GM21717 (cell line): Measurements from ENCODE around the gene APELA.
"Not testable (repeated sequence)": the region's sequence is repeated elsewhere in the genome, so short reads cannot be mapped to it uniquely, and the experiment has no call there.

Experiments
- ATAC-seq: cut with Tn5 transposase; IDR thresholded peaks from one replicate; pipeline ENCODE4 v1.9.1; 2021; ENCODE audit warnings: mild to moderate bottlenecking, moderate library complexity; ENCODE audit not compliant: unreplicated experiment

The APELA gene

DNA sequence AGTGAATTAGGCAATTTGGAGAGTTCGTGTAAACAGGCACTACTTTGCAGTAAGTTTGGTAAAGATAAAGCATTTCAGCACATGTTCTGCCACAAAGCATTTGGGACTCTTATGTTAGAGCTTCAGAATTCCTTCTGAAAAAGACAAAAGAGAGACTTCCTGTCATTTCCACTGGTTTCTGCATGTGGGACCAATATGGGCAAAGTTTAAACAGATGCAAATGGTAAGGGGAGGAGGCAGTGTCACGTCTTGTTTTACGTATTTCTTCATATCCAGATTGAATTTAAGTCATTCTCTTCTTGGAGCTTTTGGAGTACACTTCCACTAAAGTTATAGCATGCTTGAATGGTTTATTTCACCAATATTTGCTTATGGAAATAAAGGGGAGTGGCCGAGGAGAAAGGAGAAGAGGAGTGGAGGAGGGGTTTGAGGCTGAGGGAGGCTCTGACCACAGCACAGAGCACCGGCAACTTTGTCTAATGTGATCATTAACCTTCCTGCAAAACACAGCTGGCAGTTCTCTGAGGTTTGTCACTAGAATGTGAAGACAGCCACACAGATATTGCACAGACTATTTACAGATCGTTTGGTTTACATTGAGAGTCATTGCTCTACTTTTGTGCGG, at the start of gene APELA:
TSS of gene APELA (plus strand) at position 479 of the 625 bp plus-strand sequence. CDS start 154 bp downstream, outside the sequence.
- peak; percentile 95 for ATAC-seq

GRCh38 chr4:164828955-164829354, 48.0 kb upstream of the APELA start:
- no peak for ATAC-seq

- no peak for ATAC-seq
Measured at GRCh38 chr4:164846566-164846965, 30.4 kb upstream of the APELA start.

DNA sequence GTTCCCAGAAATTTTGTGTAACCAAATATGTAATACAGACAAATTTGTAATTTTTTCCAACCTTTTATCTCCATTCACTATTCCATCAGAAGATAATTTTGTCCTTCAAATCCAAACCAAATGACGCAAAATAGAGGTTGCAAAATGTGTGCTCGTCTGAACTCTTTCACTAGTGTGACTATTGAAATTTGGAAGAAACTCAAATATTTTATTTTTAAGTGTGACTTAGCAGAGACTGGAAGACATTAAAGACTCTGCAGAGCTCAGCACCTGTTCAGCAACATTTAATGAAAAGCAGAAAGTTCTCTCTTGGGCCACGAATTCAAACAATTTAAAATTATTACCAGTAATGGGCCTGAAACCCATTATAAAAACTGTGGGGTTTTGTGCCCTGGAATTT, 30.0 kb upstream of the APELA start:
- no peak for ATAC-seq

GRCh38 chr4:164847967-164848649, 28.9 kb upstream of the APELA start:
- no peak for ATAC-seq

GRCh38 chr4:164856396-164856795, 20.6 kb upstream of the APELA start:
- no peak for ATAC-seq

DNA sequence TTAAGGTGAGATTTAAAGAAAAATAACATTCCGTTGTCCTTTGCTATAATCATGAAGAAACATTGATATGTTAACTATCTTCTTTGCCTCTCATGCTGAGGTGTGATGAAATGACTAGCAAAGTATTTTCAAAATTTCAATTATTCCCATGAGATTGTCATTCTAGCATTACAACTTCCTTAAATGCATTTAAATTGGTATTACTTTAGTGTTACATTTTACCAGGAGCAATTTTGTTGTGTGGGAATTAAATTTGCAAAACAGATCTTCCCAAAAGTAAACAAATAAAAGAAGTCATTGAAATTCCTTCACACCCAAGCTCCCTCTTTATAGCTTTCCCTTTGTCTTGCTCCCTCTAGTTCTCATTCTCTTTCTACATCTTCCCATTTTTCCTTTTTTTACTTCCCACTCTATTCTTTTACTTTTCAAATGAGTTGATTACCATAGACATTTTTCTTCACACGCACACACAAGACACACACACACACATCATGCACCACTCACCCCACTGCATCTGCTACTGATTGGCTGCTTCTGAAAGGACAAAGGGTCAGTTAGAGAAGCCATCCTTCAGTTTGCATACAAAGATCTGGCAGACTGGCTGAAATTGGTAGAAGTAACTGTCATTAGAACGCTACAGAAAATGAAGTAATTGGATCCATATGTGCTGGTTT, 10.0 kb upstream of the APELA start:
- no peak for ATAC-seq

- ATAC-seq, result no peak
Measured at GRCh38 chr4:164871673-164872072, 5.3 kb upstream of the APELA start.

DNA sequence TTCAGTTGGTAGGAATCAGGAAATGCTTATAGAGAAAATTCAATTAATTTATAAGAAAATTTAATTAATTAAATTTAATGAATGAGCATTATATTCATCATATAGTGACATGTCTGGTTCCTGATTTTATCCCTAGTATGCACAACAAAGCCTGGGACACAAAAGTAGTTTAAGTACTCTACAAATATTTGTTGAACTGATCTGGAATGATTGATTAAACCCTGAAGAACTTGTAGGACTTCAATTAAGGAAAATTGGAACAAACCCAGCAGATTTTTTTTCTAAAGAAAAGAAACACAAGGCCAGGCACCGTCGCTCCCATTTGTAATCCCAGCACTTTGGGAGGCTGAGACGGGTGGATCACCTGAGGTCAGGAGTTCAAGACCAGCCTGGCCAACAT, 4.5 kb upstream of the APELA start:
- ATAC-seq, result no peak

DNA sequence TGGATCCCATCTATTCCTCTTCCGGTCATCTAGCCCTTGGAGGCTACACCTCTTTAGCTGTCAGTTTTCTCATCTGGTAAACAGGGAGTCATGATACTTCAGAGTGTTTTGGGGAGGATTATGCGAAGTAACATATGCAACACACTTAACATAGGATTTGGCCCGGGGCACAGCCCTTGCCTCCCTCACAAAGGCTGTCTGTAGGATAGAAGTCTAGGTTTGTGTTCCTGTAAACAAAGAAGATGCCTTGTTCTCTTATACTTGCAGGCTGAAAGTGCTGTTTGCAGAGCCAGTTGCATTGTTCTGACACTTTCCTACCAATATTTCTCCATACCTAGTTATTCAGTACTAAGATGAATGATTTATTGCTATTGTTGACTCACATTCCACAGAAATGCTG, 2.2 kb upstream of the APELA start:
- no peak for ATAC-seq

DNA sequence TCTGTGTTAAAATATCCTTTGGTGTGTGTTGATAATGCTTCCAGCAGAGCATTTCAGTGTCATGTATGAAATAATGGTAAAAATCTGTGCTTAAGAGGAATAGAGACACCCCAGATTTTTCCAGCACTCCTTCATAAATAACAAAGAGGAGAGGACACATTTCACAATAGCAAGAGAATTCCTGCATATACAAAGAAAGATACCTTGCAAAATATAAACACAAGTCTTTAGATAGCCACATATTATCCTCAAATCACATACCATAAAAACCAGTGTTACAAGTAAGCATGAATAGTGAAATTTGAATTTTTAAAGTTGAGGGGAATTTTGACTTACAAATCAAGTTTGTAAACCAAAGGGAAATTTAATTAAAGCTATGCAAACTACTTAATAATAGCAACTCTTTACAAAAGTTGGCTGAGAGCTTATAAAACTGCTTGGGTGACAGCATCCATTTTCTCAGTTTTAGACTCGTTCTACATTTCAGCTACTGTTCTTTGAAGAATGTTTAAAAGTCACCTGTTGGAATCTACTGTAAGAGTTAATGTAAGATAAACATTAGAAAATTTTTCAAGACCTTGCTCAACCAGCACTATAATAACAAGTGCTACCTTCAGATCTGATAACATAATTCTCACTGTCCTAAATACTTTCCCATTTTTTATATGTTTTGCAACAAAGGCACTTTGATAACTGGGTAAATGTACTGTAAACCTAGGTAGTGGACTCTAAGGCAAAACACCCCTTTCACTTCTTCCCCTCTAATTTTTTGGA, 3.7 kb downstream of the APELA start:
- no peak for ATAC-seq

DNA sequence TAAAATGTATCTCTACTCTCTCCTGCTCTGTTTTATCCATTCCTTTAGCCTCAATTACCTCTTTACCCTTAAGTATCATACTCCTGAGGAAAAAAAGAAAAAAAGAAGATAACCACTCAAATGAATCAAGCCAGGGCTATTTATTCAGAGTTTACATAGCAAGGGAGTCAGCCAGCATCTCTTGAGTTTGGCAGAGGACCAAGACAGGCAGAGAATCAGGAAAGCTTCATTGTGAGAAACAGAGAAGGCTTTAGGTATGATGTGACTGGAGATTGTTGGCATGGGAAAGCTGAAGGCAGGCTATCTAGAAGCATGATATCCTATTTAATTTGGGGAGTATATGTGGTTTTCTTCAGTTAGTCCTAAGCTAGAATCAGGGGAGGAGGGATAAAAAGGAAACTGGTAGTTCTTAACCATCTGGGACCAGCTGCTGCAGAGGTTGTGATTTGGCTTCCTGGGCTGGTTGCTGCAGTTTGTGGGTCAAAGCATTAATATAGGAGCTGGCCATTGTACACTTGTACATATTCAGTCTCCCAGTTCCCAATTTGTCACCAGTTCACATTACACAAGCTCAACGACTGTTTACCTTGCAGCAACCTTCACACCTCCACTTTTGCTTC, 11.2 kb downstream of the APELA start:
- ATAC-seq, result no peak

GRCh38 chr4:164890691-164891090, 13.7 kb downstream of the APELA start:
- no peak for ATAC-seq

DNA sequence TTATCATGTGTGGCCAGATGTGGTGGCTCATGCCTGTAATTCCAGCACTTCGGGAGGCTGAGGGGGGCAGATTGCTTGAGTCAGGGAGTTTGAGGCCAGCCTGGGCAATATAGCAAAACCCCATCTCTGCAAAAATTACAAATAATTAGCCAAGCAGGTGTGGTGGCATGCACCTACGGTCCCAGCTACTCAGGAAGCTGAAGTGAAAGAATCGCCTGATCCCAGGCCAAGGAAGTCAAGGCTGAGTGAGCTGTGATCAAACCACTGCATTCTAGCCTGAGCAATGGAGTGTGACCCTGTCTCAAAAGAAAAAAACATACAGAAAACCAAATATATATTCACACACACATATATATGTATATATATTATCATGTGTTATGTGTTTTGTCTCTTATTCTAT, 15.0 kb downstream of the APELA start:
- ATAC-seq, result peak; percentile 80

DNA sequence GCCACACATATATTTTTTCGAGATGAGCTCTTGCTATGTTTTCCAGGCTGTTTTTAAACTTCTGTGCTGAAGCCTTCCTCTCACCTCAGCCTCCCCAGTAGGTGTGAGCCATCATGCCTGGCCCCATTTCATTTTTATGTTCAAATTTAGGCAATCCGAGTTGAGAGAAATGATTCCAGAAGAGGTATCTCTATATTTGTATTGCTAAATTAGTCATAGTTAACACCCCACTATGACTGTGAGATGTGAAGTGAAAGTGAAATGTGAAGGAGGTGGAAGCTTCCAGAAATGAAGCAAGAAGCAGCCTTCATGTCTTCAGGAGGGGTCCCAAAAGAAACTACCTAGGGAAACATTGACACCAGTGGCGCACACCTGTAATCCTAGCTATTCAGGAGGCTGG, 17.7 kb downstream of the APELA start:
- ATAC-seq, result peak; percentile 82

- no peak for ATAC-seq
Measured at GRCh38 chr4:164902608-164903007, 25.6 kb downstream of the APELA start.

- no peak for ATAC-seq
Measured at GRCh38 chr4:164904336-164904735, 27.4 kb downstream of the APELA start.

- no peak for ATAC-seq
Measured at GRCh38 chr4:164904941-164905340, 28.0 kb downstream of the APELA start.

DNA sequence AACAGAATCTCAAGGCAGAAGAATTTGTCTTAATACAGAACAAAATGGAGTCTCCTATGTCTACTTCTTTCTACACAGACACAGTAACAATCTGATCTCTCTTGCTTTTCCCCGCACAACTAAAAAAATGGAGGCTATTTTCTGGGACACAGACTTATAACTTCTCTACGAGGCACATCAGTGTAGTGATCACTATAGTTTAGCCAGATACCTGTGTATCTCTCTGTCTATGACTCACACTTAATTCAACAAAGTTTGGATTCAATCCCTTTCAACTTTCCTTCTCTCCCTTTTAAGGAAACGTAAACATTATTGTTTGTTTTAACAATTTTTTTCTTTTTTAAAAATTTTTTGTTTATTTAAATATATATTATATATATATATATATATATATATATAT, 29.4 kb downstream of the APELA start:
- no peak for ATAC-seq

- not testable (repeated sequence) for ATAC-seq
Measured at GRCh38 chr4:164913506-164913905, 36.5 kb downstream of the APELA start.

- no peak for ATAC-seq
Measured at GRCh38 chr4:164918956-164919355, 42.0 kb downstream of the APELA start.
